HCT116 (cell line): ENCODE data around the gene RPL28. TPM values are rescaled to one million over a fixed set of nuclear protein-coding genes. Genes with fewer than 3 reads are reported as not detected.
A peak's percentile ranks its signal among the peaks of the same experiment; 100 is the strongest.

ENCODE experiments used
- ATAC-seq: fragments of 200-7000 bp; cut with Tn5 transposase; 2 replicates; pipeline ENCODE4 v1.9.1; 2020; ENCODE audit warnings: mild to moderate bottlenecking, moderate library complexity
- BruUV-seq: library from RNA; stranded (reverse); fragments of 400-500 nt; replicated peaks from 2 replicates; lab custom pipeline; 2021; lab: Mats Ljungman, UMichigan
- CTCF ChIA-PET: fragments of 300-600 bp; sonication (Branson Sonifier 250); formaldehyde crosslinking; loops from one replicate; lab custom pipeline; 2021; ENCODE audit warnings: antibody characterized with exemption; lab: Charles Lee
- POLR2A ChIA-PET: fragments of 300-600, 350-600 bp; sonication (Branson Sonifier 250); formaldehyde crosslinking; loops from one replicate; lab custom pipeline; 2021; ENCODE audit warnings: antibody characterized with exemption; lab: Charles Lee
- RAD21 ChIA-PET, 2 experiments: fragments of 300-600 bp; sonication (Branson Sonifier 250); formaldehyde crosslinking; loops; one replicate each; lab custom pipeline; 2023; ENCODE audit warnings: low total read pairs in 2 of 2; ENCODE audit not compliant: uncharacterized antibody in 2 of 2, unreplicated experiment in 2 of 2, low non-redundant PET in 1 of 2; lab: Charles Lee
- DNase-seq: peaks from one replicate; pipeline ENCODE4 v3.0.0-alpha.2; 2010; ENCODE audit warnings: low read depth, low spot score
- H2AFZ ChIP-seq: fragments of 200-600 bp; shearing (Covaris generic), sonication (generic); 2 replicates; pipeline ENCODE4 v1.6.1; 2017; ENCODE audit warnings: low read depth, mixed run types, mixed read lengths, antibody characterized with exemption, low read length; ENCODE audit not compliant: poor library complexity, severe bottlenecking
- H3K27ac ChIP-seq: 2 replicates; pipeline ENCODE4 v1.5.1; 2012; ENCODE audit warnings: low read depth, low read length
- H3K27me3 ChIP-seq: fragments of 200-600 bp; sonication (generic); 2 replicates; pipeline ENCODE4 v1.6.1; 2016; ENCODE audit warnings: mixed run types, low read length, mixed read lengths; ENCODE audit not compliant: insufficient read depth
- H3K36me3 ChIP-seq, 2 experiments: fragments of 200-500 bp in 1 of 2; fragments of 200-600 bp in 1 of 2; sonication (Bioruptor generic) in 1 of 2; sonication (generic) in 1 of 2; 2 replicates each; pipeline versions ENCODE4 v1.5.1 to v1.6.1; 2014 to 2016; ENCODE audit warnings: low read length in 2 of 2, inconsistent platforms in 1 of 2, mixed read lengths in 1 of 2, mixed run types in 1 of 2; ENCODE audit not compliant: insufficient read depth in 2 of 2, control insufficient read depth in 1 of 2
- H3K4me1 ChIP-seq, 2 experiments: fragments of 200-600 bp in 1 of 2; sonication (generic) in 1 of 2; 2 replicates each; pipeline versions ENCODE4 v1.5.1 to v1.6.1; 2012 to 2017; ENCODE audit warnings: low read length in 2 of 2, inconsistent platforms in 1 of 2, mild to moderate bottlenecking in 1 of 2, mixed read lengths in 1 of 2, mixed run types in 1 of 2, moderate library complexity in 1 of 2; ENCODE audit not compliant: insufficient read depth in 2 of 2, control insufficient read depth in 1 of 2
- H3K4me2 ChIP-seq: fragments of 200-600 bp; sonication (generic); 2 replicates; pipeline ENCODE4 v1.6.1; 2017; ENCODE audit warnings: mixed run types, low read length, mixed read lengths
- H3K4me3 ChIP-seq, 2 experiments: fragments of 200-600 bp in 1 of 2; sonication (generic) in 1 of 2; replicated peaks in 1 of 2; 2 replicates each; pipeline ENCODE4 v1.5.1; 2011 to 2016; ENCODE audit warnings: low read length in 2 of 2, control low read depth in 1 of 2, low read depth in 1 of 2, mild to moderate bottlenecking in 1 of 2, mixed read lengths in 1 of 2, mixed run types in 1 of 2
- H3K79me2 ChIP-seq: fragments of 200-600 bp; sonication (generic); 2 replicates; pipeline ENCODE4 v1.6.1; 2017; ENCODE audit warnings: mild to moderate bottlenecking, mixed run types, low read length, moderate library complexity, mixed read lengths; ENCODE audit not compliant: insufficient read depth
- H3K9ac ChIP-seq: fragments of 200-600 bp; sonication (generic); 2 replicates; pipeline ENCODE4 v1.6.1; 2016; ENCODE audit warnings: low read length, mixed read lengths
- H3K9me2 ChIP-seq: fragments of 200-600 bp; sonication (generic), shearing (Covaris generic); 2 replicates; pipeline ENCODE4 v1.6.1; 2017; ENCODE audit warnings: mixed run types, mild to moderate bottlenecking, moderate library complexity; ENCODE audit not compliant: insufficient read depth
- H3K9me3 ChIP-seq, 2 experiments: fragments of 200-500 bp in 1 of 2; fragments of 200-600 bp in 1 of 2; sonication (Bioruptor generic) in 1 of 2; sonication (generic) in 1 of 2; 2 replicates each; pipeline ENCODE4 v1.6.1; 2014 to 2017; ENCODE audit warnings: low read length in 2 of 2, mixed read lengths in 2 of 2, inconsistent platforms in 1 of 2, low read depth in 1 of 2, mild to moderate bottlenecking in 1 of 2, mixed run types in 1 of 2, moderate library complexity in 1 of 2; ENCODE audit not compliant: control insufficient read depth in 1 of 2, insufficient read depth in 1 of 2
- H4K20me1 ChIP-seq: fragments of 200-600 bp; sonication (generic), shearing (Covaris generic); 2 replicates; pipeline ENCODE4 v1.6.1; 2017; ENCODE audit warnings: mixed run types, mild to moderate bottlenecking, moderate library complexity; ENCODE audit not compliant: insufficient read depth
- ELF1 ChIP-seq: IDR thresholded peaks from 2 replicates; pipeline ENCODE4 v1.6.1; 2012; ENCODE audit warnings: low read depth, borderline replicate concordance
- EZH2phosphoT487 ChIP-seq: fragments of 200-600 bp; IDR thresholded peaks from 2 replicates; pipeline ENCODE4 v1.6.1; 2018; ENCODE audit warnings: antibody characterized with exemption, borderline replicate concordance
- POLR2A ChIP-seq: IDR thresholded peaks from 2 replicates; pipeline ENCODE4 v1.7.0; 2011; ENCODE audit warnings: borderline replicate concordance; ENCODE audit not compliant: insufficient read depth, insufficient read length; ENCODE audit errors: extremely low read depth
- RAD21 ChIP-seq: IDR thresholded peaks from 2 replicates; pipeline ENCODE4 v1.6.1; 2012; ENCODE audit warnings: low read depth, mild to moderate bottlenecking
- SP1 ChIP-seq: IDR thresholded peaks from 2 replicates; pipeline ENCODE4 v1.6.1; 2012; ENCODE audit warnings: low read depth
- SRF ChIP-seq: IDR thresholded peaks from 2 replicates; pipeline ENCODE4 v1.6.1; 2012; ENCODE audit warnings: low read depth
- TCF7L2 ChIP-seq: IDR thresholded peaks from 2 replicates; pipeline ENCODE4 v1.7.0; 2011; ENCODE audit warnings: borderline replicate concordance, inconsistent platforms; ENCODE audit not compliant: insufficient read depth, insufficient read length; ENCODE audit errors: extremely low read depth
- YY1 ChIP-seq: IDR thresholded peaks from 2 replicates; pipeline ENCODE4 v1.6.1; 2011; ENCODE audit warnings: low read length, low read depth, moderate library complexity, mild to moderate bottlenecking; ENCODE audit not compliant: insufficient replicate concordance; ENCODE audit errors: extremely low read depth
- ZFX ChIP-seq: fragments of 450-650 bp; IDR thresholded peaks from 2 replicates; pipeline ENCODE4 v1.6.1; 2017
- intact Hi-C: fragments of 100-400 bp; cut with micrococcal nuclease; formaldehyde crosslinking; loops from 2 replicates; pipeline ENCODE4 v1.10.0; 2022
- total RNA-seq: library from RNA; stranded (reverse); gene quantifications from one replicate; pipeline ENCODE4 v1.2.1, GENCODE V29; 2021; ENCODE audit not compliant: unreplicated experiment
- TF ChIP-seq, protein P1 (sequence below): IDR thresholded peaks from 2 replicates; pipeline ENCODE4 v1.6.1; 2012
- TF ChIP-seq, protein P2 (sequence below), 3 experiments: fragments of 200-600 bp in 1 of 3; sonication (generic) in 1 of 3; IDR thresholded peaks in 2 of 3; conservative IDR thresholded peaks in 1 of 3; 2 replicates each; pipeline ENCODE4 v1.5.1; 2012 to 2017; ENCODE audit warnings: low read depth in 2 of 3, low read length in 2 of 3, antibody characterized with exemption in 1 of 3, borderline replicate concordance in 1 of 3, control low read depth in 1 of 3, mild to moderate bottlenecking in 1 of 3, mixed read lengths in 1 of 3, mixed run types in 1 of 3, moderate library complexity in 1 of 3; ENCODE audit not compliant: insufficient read depth in 1 of 3
- TF ChIP-seq, protein P3 (sequence below): IDR thresholded peaks from 2 replicates; pipeline ENCODE4 v1.6.1; 2012; ENCODE audit warnings: low read depth

The RPL28 gene
- total RNA-seq, 1 experiment from 2014 or later: 3,050 TPM

DNA sequence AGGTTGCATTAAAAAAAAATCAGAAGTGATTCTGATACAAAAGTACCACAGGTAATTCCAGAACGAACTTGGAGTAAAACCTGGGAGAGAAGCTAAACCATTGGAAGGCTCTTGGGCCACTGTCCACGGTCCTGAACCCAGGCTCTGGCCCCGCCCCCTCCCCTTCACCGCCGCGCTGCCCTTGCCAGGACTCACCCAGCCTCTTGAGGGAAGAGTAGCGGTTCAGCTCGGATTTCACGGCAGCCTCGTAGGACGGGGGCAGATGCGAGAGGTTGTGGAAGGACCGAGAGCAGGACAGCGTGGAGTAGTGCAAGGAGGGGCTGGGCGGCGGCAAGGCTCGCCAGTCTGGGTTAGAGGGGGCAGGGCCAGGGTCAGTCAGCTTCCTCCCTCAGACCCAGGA, 51.7 kb downstream of the RPL28 start:
- Histone ChIP-seq H3K27ac (no peak overlapping the region), H4K20me1 (no peaks in the 10 kb centered on the region), H3K9ac (no peak overlapping the region), H2AFZ (no peak overlapping the region), H3K9me2 (no peaks in the 10 kb centered on the region), H3K79me2 (no peaks in the 10 kb centered on the region), H3K36me3 (no peaks in the 10 kb centered on the region), H3K4me3 (no peak overlapping the region), H3K9me3 (no peaks in the 10 kb centered on the region), H3K4me1 (peaks cover 0 to 14% of the 10 kb centered on the region in 2 experiments; a peak in 2 of 4 replicates), H3K27me3 (no peaks in the 10 kb centered on the region), H3K4me2 (no peak overlapping the region)
- RAD21 ChIA-PET: no interaction called here
- no TSS peak for BruUV-seq
- no peak for TF ChIP-seq POLR2A
- CTCF ChIA-PET: interaction anchor here (1.1 to 1.4 kb wide), 2 partner anchors 9 to 31 kb away, joined by 3 to 6 read pairs; no protein-coding TSS in a partner anchor
- POLR2A ChIA-PET: interaction anchor here (0.7 kb wide), 1 partner anchor 268 kb away, joined by 3 read pairs; no protein-coding TSS in a partner anchor
- DNase-seq: peak; percentile 40
- intact Hi-C loops: no loop called here
- ATAC-seq: peak; percentile 82

- H3K9me2 ChIP-seq: no peaks in the 10 kb centered on the region
- RAD21 ChIA-PET: no interaction called here
- no peaks in the 10 kb centered on the region for H3K79me2 ChIP-seq
- no peak overlapping the region for H2AFZ ChIP-seq
- H4K20me1 ChIP-seq: no peaks in the 10 kb centered on the region
- no peaks in the 10 kb centered on the region for H3K36me3 ChIP-seq
- peaks cover 8% of the 10 kb centered on the region; the same call in 1 of the 2 replicates for H3K27me3 ChIP-seq
- H3K27ac ChIP-seq: no peak overlapping the region
- H3K4me2 ChIP-seq: no peak overlapping the region
- H3K9me3 ChIP-seq: no peaks in the 10 kb centered on the region
- POLR2A ChIA-PET: no interaction called here
- H3K4me1 ChIP-seq: peaks cover 0 to 10% of the 10 kb centered on the region in 2 experiments; a peak in 2 of 4 replicates
- intact Hi-C loops: no loop called here
- CTCF ChIA-PET: no interaction called here
- ATAC-seq (no peak), DNase-seq (no peak)
- H3K4me3 ChIP-seq: no peak overlapping the region
- H3K9ac ChIP-seq: no peak overlapping the region
- BruUV-seq: no TSS peak
- TF ChIP-seq TCF7L2 (no peak), ELF1 (no peak), RAD21 (no peak), YY1 (no peak), EZH2phosphoT487 (no peak), POLR2A (no peak), ZFX (no peak), SRF (no peak), SP1 (no peak)
- TF ChIP-seq, protein P1, sequence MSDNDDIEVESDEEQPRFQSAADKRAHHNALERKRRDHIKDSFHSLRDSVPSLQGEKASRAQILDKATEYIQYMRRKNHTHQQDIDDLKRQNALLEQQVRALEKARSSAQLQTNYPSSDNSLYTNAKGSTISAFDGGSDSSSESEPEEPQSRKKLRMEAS: no peak
- TF ChIP-seq, protein P2, sequence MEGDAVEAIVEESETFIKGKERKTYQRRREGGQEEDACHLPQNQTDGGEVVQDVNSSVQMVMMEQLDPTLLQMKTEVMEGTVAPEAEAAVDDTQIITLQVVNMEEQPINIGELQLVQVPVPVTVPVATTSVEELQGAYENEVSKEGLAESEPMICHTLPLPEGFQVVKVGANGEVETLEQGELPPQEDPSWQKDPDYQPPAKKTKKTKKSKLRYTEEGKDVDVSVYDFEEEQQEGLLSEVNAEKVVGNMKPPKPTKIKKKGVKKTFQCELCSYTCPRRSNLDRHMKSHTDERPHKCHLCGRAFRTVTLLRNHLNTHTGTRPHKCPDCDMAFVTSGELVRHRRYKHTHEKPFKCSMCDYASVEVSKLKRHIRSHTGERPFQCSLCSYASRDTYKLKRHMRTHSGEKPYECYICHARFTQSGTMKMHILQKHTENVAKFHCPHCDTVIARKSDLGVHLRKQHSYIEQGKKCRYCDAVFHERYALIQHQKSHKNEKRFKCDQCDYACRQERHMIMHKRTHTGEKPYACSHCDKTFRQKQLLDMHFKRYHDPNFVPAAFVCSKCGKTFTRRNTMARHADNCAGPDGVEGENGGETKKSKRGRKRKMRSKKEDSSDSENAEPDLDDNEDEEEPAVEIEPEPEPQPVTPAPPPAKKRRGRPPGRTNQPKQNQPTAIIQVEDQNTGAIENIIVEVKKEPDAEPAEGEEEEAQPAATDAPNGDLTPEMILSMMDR (IDR thresholded peaks at IDR 0.05 in 2 of 3, conservative IDR thresholded peaks at IDR 0.05 in 1 of 3; ENCODE audit: borderline replicate concordance in 1 of 3, insufficient read depth in 1 of 3, low read depth in 2 of 3, low read length in 2 of 3): no peak
- TF ChIP-seq, protein P3, sequence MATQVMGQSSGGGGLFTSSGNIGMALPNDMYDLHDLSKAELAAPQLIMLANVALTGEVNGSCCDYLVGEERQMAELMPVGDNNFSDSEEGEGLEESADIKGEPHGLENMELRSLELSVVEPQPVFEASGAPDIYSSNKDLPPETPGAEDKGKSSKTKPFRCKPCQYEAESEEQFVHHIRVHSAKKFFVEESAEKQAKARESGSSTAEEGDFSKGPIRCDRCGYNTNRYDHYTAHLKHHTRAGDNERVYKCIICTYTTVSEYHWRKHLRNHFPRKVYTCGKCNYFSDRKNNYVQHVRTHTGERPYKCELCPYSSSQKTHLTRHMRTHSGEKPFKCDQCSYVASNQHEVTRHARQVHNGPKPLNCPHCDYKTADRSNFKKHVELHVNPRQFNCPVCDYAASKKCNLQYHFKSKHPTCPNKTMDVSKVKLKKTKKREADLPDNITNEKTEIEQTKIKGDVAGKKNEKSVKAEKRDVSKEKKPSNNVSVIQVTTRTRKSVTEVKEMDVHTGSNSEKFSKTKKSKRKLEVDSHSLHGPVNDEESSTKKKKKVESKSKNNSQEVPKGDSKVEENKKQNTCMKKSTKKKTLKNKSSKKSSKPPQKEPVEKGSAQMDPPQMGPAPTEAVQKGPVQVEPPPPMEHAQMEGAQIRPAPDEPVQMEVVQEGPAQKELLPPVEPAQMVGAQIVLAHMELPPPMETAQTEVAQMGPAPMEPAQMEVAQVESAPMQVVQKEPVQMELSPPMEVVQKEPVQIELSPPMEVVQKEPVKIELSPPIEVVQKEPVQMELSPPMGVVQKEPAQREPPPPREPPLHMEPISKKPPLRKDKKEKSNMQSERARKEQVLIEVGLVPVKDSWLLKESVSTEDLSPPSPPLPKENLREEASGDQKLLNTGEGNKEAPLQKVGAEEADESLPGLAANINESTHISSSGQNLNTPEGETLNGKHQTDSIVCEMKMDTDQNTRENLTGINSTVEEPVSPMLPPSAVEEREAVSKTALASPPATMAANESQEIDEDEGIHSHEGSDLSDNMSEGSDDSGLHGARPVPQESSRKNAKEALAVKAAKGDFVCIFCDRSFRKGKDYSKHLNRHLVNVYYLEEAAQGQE: no peak
Observed at GRCh38 chr19:55439052-55439451, 53.3 kb downstream of the RPL28 start.
